HepG2 (cell line): ENCODE measurements around the gene ARHGAP9. TPM values are rescaled to one million over a fixed set of nuclear protein-coding genes. Genes with fewer than 3 reads are reported as not detected.
A peak's percentile ranks its signal among the peaks of the same experiment; 100 is the strongest.

Experiments
- ATAC-seq: fragments of 200-7000 bp; cut with Tn5 transposase; 3 replicates; pipeline ENCODE4 v1.9.1; 2020; ENCODE audit warnings: mild to moderate bottlenecking, moderate library complexity
- BruUV-seq: library from RNA; stranded (reverse); fragments of 400-500 nt; replicated peaks from 2 replicates; lab custom pipeline; 2021; lab: Mats Ljungman, UMichigan
- CTCF ChIA-PET: fragments of 300-600 bp; formaldehyde crosslinking; extraction: SDS; loops from one replicate; lab custom pipeline; 2021; ENCODE audit warnings: low total read pairs, inconsistent platforms, low intra/inter-chr PET ratio; lab: Yijun Ruan, JAX
- POLR2A ChIA-PET: fragments of 350-600 bp; sonication (Branson Sonifier 250); formaldehyde crosslinking; loops from one replicate; lab custom pipeline; 2020; ENCODE audit warnings: antibody characterized with exemption, inconsistent platforms; lab: Yijun Ruan, JAX
- DNase-seq: peaks from one replicate; pipeline ENCODE4 v3.0.0-alpha.2; 2015; ENCODE audit warnings: low spot score
- FAIRE-seq: peaks from 3 replicates; lab custom pipeline; 2011; peaks lifted over from hg19 to GRCh38; lab: Jason Lieb, UNC
- H2AFZ ChIP-seq: one replicate; pipeline ENCODE4 v1.6.1; 2011; ENCODE audit warnings: low read length, inconsistent platforms
- H3K27ac ChIP-seq: fragments of 300-600 bp; 3 replicates; pipeline ENCODE4 v1.8.0; 2011; ENCODE audit warnings: mixed run types, mild to moderate bottlenecking, mixed read lengths, low read length, inconsistent platforms; ENCODE audit not compliant: insufficient read depth; ENCODE audit errors: extremely low read length
- H3K27me3 ChIP-seq, 2 experiments: fragments of 200-600 bp in 1 of 2; 2 replicates in 1 of 2; 3 replicates in 1 of 2; pipeline versions ENCODE4 v1.6.0 to v1.8.0; 2011; ENCODE audit warnings: low read length in 2 of 2, mild to moderate bottlenecking in 2 of 2, moderate library complexity in 2 of 2, inconsistent platforms in 1 of 2; ENCODE audit not compliant: insufficient read depth in 2 of 2, control insufficient read depth in 1 of 2
- H3K36me3 ChIP-seq, 2 experiments: fragments of 200-600 bp in 1 of 2; replicated peaks in 1 of 2; 2 replicates in 1 of 2; 3 replicates in 1 of 2; pipeline versions ENCODE4 v1.5.1 to v1.8.0; 2011; ENCODE audit warnings: low read length in 2 of 2, inconsistent platforms in 1 of 2; ENCODE audit not compliant: insufficient read depth in 2 of 2, control insufficient read depth in 1 of 2
- H3K4me1 ChIP-seq: 2 replicates; pipeline ENCODE4 v1.5.1; 2012; ENCODE audit warnings: low read length, inconsistent platforms; ENCODE audit not compliant: insufficient read depth
- H3K4me2 ChIP-seq: 2 replicates; pipeline ENCODE4 v1.6.0; 2011; ENCODE audit warnings: low read depth, low read length, inconsistent platforms
- H3K4me3 ChIP-seq, 3 experiments: fragments of 200-600 bp in 1 of 3; sonication (generic), shearing (Covaris generic) in 1 of 3; replicated peaks in 1 of 3; 2 replicates each; pipeline ENCODE4 v1.5.1; 2011 to 2016; ENCODE audit warnings: low read length in 3 of 3, inconsistent platforms in 2 of 3, low read depth in 2 of 3, mild to moderate bottlenecking in 2 of 3, control low read depth in 1 of 3, mixed read lengths in 1 of 3; ENCODE audit not compliant: insufficient read depth in 1 of 3
- H3K79me2 ChIP-seq: one replicate; pipeline ENCODE4 v1.6.1; 2011; ENCODE audit warnings: low read length, inconsistent platforms; ENCODE audit not compliant: insufficient read depth
- H3K9ac ChIP-seq: 2 replicates; pipeline ENCODE4 v1.6.0; 2011; ENCODE audit warnings: mild to moderate bottlenecking, low read depth, low read length, inconsistent platforms; ENCODE audit not compliant: insufficient read depth
- H3K9me3 ChIP-seq: 2 replicates; pipeline ENCODE4 v1.5.1; 2012; ENCODE audit warnings: mild to moderate bottlenecking, low read length
- H4K20me1 ChIP-seq: 2 replicates; pipeline ENCODE4 v1.6.0; 2011; ENCODE audit warnings: inconsistent platforms, mild to moderate bottlenecking, low read length, moderate library complexity; ENCODE audit not compliant: insufficient read depth
- CHCHD3 ChIP-seq: sonication (generic); formaldehyde crosslinking; IDR thresholded peaks from 2 replicates; pipeline ENCODE4 v1.8.0; 2022; ENCODE audit warnings: mild to moderate bottlenecking, missing genetic modification reagents, moderate library complexity
- DPF2 ChIP-seq: sonication (generic); formaldehyde crosslinking; IDR thresholded peaks from 2 replicates; pipeline ENCODE4 v1.4.0; 2020; ENCODE audit warnings: mild to moderate bottlenecking, low read depth, missing genetic modification reagents, borderline replicate concordance
- FUBP1 ChIP-seq: sonication (generic); formaldehyde crosslinking; IDR thresholded peaks from 2 replicates; pipeline ENCODE4 v1.5.1; 2020; ENCODE audit warnings: missing genetic modification reagents, mild to moderate bottlenecking, borderline replicate concordance
- HES4 ChIP-seq: sonication (generic); formaldehyde crosslinking; IDR thresholded peaks from 2 replicates; pipeline ENCODE4 v1.9.0; 2021; ENCODE audit warnings: mild to moderate bottlenecking, missing genetic modification reagents, borderline replicate concordance
- LCORL ChIP-seq, 2 experiments: fragments of 450-650 bp in 1 of 2; sonication (generic) in 1 of 2; formaldehyde crosslinking in 1 of 2; IDR thresholded peaks; 2 replicates each; pipeline versions ENCODE4 v1.5.0 to v1.6.1; 2017 to 2020; ENCODE audit warnings: antibody characterized with exemption in 1 of 2, missing genetic modification reagents in 1 of 2
- PHF21A ChIP-seq: sonication (generic); formaldehyde crosslinking; IDR thresholded peaks from 2 replicates; pipeline ENCODE4 v1.5.0; 2020; ENCODE audit warnings: mild to moderate bottlenecking, missing genetic modification reagents
- POGZ ChIP-seq: sonication (generic); formaldehyde crosslinking; IDR thresholded peaks from 2 replicates; pipeline ENCODE4 v1.4.0; 2020; ENCODE audit warnings: mild to moderate bottlenecking, missing genetic modification reagents
- PRDM15 ChIP-seq: sonication (generic); formaldehyde crosslinking; IDR thresholded peaks from 2 replicates; pipeline ENCODE4 v1.4.0; 2020; ENCODE audit warnings: missing genetic modification reagents
- RAD21 ChIP-seq: fragments of 450-650 bp; formaldehyde crosslinking; IDR thresholded peaks from 2 replicates; pipeline ENCODE4 v1.5.0; 2020; ENCODE audit warnings: mild to moderate bottlenecking
- RBM39 ChIP-seq: fragments of 200-400 bp; formaldehyde crosslinking; IDR thresholded peaks from one replicate; pipeline ENCODE4 v1.6.1; 2018; ENCODE audit warnings: antibody characterized with exemption, mild to moderate bottlenecking, low read depth, low read length; ENCODE audit not compliant: poor library complexity, severe bottlenecking
- SALL2 ChIP-seq: sonication (generic); formaldehyde crosslinking; IDR thresholded peaks from 2 replicates; pipeline ENCODE4 v1.8.1; 2023; ENCODE audit warnings: mild to moderate bottlenecking, missing genetic modification reagents, inconsistent platforms
- ZNF501 ChIP-seq: sonication (generic); formaldehyde crosslinking; IDR thresholded peaks from 2 replicates; pipeline ENCODE4 v1.5.1; 2020; ENCODE audit warnings: mild to moderate bottlenecking, moderate library complexity, missing genetic modification reagents
- ZNF691 ChIP-seq: sonication (generic); formaldehyde crosslinking; IDR thresholded peaks from 2 replicates; pipeline ENCODE4 v1.4.0; 2020; ENCODE audit warnings: missing genetic modification reagents, low read depth, mild to moderate bottlenecking, borderline replicate concordance
- ZNF776 ChIP-seq: sonication (generic); formaldehyde crosslinking; IDR thresholded peaks from 2 replicates; pipeline ENCODE4 v1.4.0; 2020; ENCODE audit warnings: mild to moderate bottlenecking, missing genetic modification reagents
- ZNF839 ChIP-seq: sonication (generic); formaldehyde crosslinking; IDR thresholded peaks from 2 replicates; pipeline ENCODE4 v1.4.0; 2020; ENCODE audit warnings: missing genetic modification reagents, mild to moderate bottlenecking, borderline replicate concordance
- WGBS: methylation state at CpG from one replicate; pipeline ENCODE4 v1.1.6; 2017; ENCODE audit warnings: low lambda C conversion rate; 5-methylcytosine and 5-hydroxymethylcytosine counted together
- in situ Hi-C: cut with HindIII; loops from 2 replicates; pipeline ENCODE4 v1.10.0; 2017; ENCODE audit warnings: low pct_unique_long_range_greater_than_20kb; ENCODE audit not compliant: extremely low pct_ligation_motif_present
- intact Hi-C: fragments of 100-400 bp; cut with micrococcal nuclease; formaldehyde crosslinking; loops from one replicate; pipeline ENCODE4 v1.10.0; 2022; ENCODE audit not compliant: unreplicated experiment
- polyA plus RNA-seq, 8 experiments: library from polyadenylated mRNA; depleted of rRNA in 3 of 8; stranded (reverse) in 7 of 8; unstranded in 1 of 8; fragments of >200 nt; fragmentation: Illumina TruSeq in 4 of 8; extraction: Trizol in 4 of 8; gene quantifications; 2 replicates each; pipeline versions ENCODE4 v1.2.1 to v1.2.3, GENCODE V29; 2011 to 2016; ENCODE audit warnings: low read depth in 4 of 8, missing spikeins in 1 of 8, mixed read lengths in 1 of 8; ENCODE audit not compliant: insufficient read depth in 1 of 8
- total RNA-seq, 5 experiments: library from RNA; depleted of rRNA; stranded (reverse); fragments of >200 nt; fragmentation: Illumina TruSeq; extraction: Trizol; gene quantifications; 2 replicates each; pipeline ENCODE4 v1.2.3, GENCODE V29; 2016; ENCODE audit warnings: low read depth in 1 of 5

Gene ARHGAP9
- total and polyA plus RNA-seq, 2 of the 13 experiments (the other 11 are each of a cell fraction or from before 2014, with no cell fraction given) = 0.18 to 1.2 TPM

- DNase-seq (peak; percentile 84), ATAC-seq (peak; percentile 22), FAIRE-seq (peak; percentile 84)
- Histone ChIP-seq H3K4me3 (peak overlapping the region; percentile 63 to 94 (median 76)), H3K36me3 (no peaks in the 10 kb centered on the region), H4K20me1 (no peaks in the 10 kb centered on the region), H3K4me1 (peaks cover 77% of the 10 kb centered on the region), H3K9me3 (no peaks in the 10 kb centered on the region), H2AFZ (peak overlapping the region; percentile 87), H3K79me2 (peaks cover 15% of the 10 kb centered on the region), H3K4me2 (peak overlapping the region; percentile 100), H3K9ac (peak overlapping the region; percentile 64), H3K27me3 (peaks cover 0 to 9% of the 10 kb centered on the region in 2 experiments; a peak in 2 of 5 replicates), H3K27ac (peak overlapping the region; percentile 43)
- 0% methylated on average over 16 of the region's 24 CpGs for WGBS
- POLR2A ChIA-PET = interaction anchor here (0.8 to 1.8 kb wide), 5 partner anchors 25 to 230 kb away, joined by 3 to 11 read pairs (median 5); partner anchors contain the start of genes DDIT3, INHBC and SHMT2
- CTCF ChIA-PET = interaction anchor here (1.4 kb wide), 1 partner anchor 152 kb away, joined by 5 read pairs; no protein-coding TSS in a partner anchor
- intact Hi-C loops = loop anchor here (10.0 kb wide), 1 partner anchor 704 kb away; the partner anchor contains the start of gene PRIM1
- no TSS peak for BruUV-seq
- in situ Hi-C loops = loop anchor here (5.0 kb wide), 1 partner anchor 197 kb away; no protein-coding TSS in a partner anchor
- TF ChIP-seq ZNF501 (CRISPR knock-in tag) (peak; percentile 84), POGZ (CRISPR knock-in tag) (peak; percentile 35; the same call in 1 of the 2 replicates), CHCHD3 (CRISPR knock-in tag) (no peak), SALL2 (CRISPR knock-in tag) (0 out of 2 replicates have a peak, but pooled peaks have one; percentile 25), PRDM15 (CRISPR knock-in tag) (peak; percentile 98), HES4 (CRISPR knock-in tag) (peak; percentile 21; the same call in 1 of the 2 replicates), RAD21 (CRISPR knock-in tag) (peak; percentile 63), LCORL (IDR thresholded peaks at IDR 0.05) (no peak), LCORL (CRISPR knock-in tag; IDR thresholded peaks at IDR 0.05) (peak; percentile 65; the same call in 1 of the 2 replicates), FUBP1 (no peak), PHF21A (CRISPR knock-in tag) (peak; percentile 55; the same call in 1 of the 2 replicates), DPF2 (no peak), ZNF691 (0 out of 2 replicates have a peak, but pooled peaks have one; percentile 17), ZNF776 (CRISPR knock-in tag) (peak; percentile 63; the same call in 1 of the 2 replicates), ZNF839 (CRISPR knock-in tag) (peak; percentile 52; the same call in 1 of the 2 replicates), RBM39 (peak; percentile 33)
Observed at GRCh38 chr12:57459055-57459749, 20.5 kb downstream of the ARHGAP9 start.
